NCI-H510A treated with DMSO at 0.1 percent for 48 hours (cell line): ENCODE results near the gene KIF25.

ENCODE experiments used
- DNase-seq: peaks from one replicate; lab custom pipeline; 2025; lab: John Stamatoyannopoulos, UW

KIF25 gene, protein sequence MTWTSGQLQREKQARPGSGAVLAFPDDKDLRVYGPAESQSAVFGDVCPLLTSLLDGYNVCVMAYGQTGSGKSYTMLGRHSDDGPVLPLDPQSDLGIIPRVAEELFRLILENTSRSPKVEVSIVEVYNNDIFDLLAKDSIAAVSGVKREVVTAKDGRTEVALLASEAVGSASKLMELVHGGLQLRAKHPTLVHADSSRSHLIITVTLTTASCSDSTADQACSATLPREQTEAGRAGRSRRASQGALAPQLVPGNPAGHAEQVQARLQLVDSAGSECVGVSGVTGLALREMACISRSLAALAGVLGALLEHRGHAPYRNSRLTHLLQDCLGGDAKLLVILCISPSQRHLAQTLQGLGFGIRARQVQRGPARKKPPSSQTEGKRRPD

DNA sequence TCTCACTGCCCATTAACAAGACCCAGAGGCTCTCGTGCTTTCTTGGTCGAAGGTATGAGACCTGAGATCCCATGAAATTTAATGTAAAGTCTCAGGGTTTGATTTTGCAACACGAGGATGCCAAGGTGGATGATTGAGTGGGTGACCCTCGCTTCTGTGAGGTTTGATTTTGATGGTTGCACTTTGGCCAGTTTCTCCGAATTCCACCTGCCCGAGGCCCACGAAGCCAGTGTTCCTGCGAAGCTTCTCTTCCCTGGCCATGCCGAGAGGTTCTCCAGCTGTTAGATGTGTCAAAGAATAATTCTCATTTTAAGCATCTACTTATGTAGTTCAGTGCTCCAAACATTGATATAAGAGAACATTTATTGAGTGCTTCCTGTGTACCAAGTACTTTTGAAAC lies at the start of gene KIF25:
KIF25 (plus strand) TSS at position 30 of the 400 bp plus-strand sequence. CDS start 31,915 bp downstream, outside the sequence.
- no peak for DNase-seq

DNA sequence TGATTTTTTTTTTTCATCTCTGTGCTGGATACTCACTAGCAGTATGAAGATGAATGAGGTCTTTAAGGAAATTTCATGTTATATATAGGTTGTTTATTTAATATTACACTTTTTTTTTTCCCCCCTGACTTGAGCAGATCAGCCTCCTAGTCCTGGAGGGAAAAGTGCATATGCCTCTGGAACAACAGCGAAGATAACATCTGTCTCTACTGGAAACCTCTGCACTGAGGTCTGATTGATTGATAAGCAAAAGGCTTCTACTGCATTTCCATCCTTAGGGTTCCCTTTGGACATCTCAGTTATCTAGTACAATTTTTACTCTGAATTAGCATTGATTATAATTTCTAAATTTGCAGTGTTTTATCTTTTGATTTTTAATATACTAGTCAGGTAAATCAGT lies 49.8 kb upstream of the KIF25 start:
- DNase-seq, result no peak

DNA sequence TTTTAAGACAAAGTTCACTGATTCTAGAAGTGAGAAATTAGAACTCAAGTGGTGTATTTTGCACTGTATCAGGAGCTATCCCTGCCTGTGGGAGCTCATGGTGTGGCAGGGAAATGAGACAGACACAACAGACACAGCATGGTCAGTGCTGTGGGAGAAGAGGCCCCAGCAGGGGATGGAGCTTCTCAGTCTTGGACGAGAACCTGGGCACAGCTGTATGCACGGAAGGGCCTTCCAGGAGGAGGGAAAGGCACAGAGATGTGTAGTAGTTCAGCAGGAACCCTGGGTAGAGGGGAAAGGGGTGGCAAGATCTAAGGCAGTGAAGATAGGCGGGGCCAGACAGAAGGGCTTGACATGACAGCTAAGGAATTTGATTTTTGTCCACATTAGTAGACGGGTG lies 48.8 kb upstream of the KIF25 start:
- no peak for DNase-seq

DNA sequence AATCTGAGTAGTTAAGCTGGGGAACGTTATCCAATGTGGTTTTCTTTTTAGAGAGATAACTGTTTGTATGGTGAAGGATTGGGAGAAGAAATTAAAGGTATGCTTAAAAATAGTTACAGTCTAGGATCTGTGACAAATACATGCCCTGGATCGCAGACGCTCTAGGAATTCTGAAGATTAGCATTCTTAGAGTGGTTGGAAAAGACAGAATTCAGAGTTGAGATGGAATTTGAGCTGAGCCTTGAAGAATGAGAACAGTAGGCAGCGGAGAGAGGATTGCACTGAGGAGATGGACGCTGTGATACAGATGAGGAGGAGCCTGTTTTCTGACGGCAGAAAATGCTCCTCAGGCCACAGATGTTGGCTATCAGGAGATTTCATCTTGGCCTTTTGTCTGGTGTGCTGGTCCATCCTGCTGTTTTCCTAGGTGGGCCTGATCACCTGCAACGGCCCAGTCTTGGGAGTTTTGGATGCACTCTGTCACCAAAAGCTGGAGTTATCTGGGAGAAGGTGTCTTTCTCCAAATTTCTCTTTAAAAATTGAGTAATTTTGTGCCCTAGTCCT lies 48.3 kb upstream of the KIF25 start:
- DNase-seq, result no peak

DNA sequence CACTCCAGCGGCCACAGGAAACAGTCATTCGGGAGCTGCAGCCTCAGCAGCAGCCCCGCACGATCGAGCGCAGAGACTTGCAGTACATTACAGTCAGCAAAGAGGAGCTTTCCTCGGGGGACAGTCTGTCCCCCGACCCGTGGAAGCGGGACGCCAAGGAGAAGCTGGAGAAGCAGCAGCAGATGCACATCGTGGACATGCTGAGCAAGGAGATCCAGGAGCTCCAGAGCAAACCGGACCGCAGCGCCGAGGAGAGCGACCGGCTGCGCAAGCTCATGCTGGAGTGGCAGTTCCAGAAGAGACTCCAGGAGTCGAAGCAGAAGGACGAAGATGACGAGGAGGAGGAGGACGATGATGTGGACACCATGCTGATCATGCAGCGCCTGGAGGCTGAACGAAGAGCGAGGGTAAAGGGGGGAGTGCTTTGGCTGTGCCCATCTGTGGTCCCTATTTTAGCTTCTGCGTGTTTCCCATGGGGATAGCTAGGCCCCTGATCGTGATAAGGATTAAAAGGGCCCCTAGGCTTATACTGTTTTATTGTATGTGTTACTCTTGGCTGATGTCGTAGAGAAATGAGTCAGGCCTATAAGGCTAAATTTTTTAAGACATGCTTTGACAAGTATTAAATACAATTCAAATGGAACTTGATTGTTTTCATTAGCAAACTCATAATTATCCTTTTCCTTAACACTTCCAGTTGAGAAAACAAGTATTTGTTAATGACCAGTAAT lies 45.5 kb upstream of the KIF25 start:
- no peak for DNase-seq

DNA sequence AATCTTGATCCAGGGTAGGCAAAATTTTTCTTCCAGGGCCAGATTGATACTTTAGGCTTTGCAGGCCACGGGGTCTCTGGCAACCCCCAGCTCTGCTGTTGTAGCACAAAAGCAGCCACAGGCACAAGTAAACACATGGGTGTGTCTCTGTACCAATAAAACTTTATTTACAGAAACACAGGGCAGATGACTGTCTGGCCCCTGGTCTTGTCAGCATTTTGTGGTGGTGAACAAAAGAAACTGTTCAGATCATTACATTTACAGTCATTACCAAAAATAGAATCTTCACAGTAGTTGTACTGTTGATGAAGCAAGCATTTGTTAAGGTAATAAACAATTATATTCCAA lies 45.0 kb upstream of the KIF25 start:
- no peak for DNase-seq

DNA sequence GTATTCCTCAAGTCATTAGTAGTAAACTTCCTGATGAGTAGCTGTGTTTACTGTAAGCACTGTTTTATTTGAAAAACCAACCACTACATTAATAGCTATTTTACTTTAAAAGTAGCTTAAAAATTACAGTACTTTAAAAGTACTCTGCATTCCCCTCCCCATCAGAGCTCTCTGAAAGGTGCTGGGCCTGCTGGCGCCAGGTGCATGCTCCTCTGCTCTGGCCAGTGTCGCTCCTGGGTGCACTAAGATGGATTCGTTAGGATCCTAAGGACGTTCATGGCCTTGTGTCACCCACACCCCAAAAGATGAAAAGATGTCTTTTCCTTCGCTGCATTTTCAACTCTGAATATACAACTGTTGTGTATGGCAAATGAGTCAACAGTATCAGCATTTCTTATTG lies 43.9 kb upstream of the KIF25 start:
- no peak for DNase-seq

DNA sequence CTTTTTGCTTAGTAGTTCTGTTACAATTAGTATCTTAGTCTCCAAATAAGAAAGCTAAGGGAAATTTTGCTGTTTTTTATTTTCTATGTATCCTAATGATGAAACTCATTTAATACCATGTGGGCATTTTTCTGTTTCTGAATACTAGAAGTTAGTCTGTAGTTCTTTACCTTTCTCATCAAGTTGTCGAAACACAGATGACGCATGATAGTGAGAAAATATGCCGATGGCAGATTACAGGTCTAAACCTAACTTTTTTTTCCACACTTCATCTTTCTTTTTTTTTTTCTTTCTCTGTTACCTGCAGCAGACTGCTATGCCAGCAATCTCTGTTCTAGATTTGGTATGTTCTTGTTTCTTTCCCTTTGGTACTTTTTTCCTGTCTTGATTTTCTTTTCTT lies 43.3 kb upstream of the KIF25 start:
- no peak for DNase-seq

DNA sequence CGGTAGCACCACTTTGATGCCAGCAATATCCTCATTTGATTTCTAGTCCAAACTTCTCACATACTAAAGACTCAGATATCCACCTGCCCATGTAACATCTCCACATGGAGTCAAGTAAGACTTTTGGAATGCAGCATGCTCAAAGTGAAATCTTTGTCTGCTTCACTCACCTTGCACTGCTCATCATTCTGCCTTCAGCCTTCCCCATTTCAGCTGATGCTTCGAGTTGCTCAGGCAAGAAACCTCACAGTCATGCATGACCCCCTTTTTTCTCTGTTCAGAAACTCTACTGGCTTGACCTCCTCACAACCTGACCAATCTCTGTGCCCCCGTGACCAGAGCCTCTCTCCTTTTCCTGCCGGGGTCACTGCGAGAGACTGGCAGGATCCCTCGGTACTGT lies 41.0 kb upstream of the KIF25 start:
- no peak for DNase-seq

DNA sequence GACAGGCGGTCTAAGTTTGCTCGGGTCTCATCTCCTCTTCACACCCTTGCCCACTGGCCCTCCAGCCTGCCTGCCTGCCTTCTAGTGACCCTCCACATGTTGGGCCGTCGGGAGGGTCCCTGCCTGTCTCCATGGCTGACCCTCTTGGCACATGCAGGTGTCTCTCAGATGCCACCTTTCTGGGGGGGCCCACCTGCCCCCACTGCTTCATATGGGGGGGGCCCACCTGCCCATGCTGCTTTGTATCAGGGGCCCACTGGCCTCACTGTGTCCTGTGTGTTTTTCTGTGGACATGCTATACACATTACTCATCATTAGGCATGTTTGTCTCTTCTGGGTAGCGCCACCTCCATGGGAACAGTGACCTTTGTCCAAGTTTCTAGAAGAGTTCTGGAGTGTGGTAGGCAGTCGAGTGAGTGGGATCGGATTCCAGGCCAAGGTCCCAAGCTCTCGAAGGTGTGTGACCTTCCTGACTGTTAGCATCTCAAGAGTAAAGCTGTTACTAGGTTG lies 40.4 kb upstream of the KIF25 start:
- DNase-seq, result no peak

DNA sequence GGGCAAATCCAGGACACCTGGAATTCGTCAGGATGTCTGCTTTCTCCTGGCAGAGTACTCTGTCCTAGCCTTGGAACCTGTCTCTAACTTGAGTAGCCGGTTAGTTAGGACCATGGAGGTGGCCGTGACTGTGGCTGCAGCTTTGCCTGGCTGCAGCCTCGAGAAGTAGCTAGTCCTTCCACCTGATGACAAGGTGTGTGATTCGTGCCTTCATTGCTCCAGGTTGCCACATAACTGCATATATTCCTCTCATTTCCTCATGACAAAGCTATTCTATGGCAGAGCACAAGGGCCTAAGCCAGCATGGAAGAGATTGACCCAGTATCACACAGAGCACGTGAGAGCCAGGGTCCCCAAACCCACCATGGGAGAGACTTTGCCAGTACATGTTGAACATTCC lies 39.8 kb upstream of the KIF25 start:
- no peak for DNase-seq

DNA sequence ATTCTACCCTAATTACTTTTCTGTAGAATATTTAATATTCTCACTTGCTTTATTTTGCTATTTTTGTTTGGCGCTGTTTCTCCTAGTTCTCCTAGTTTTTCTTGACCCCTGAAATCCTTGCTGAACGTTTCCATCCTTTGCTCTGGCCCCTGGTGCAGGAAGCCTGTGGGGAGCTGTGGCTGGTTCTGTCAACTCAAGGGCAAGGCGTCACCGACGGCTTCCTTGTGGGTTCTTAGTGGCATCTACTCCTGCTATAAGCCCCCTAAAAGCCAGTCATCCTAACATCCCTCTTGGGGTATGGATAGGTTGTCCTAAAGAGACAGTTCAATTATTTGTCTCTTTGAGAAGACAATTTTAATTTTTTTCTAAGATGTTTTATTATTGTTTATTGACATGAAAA lies 36.9 kb upstream of the KIF25 start:
- no peak for DNase-seq

DNA sequence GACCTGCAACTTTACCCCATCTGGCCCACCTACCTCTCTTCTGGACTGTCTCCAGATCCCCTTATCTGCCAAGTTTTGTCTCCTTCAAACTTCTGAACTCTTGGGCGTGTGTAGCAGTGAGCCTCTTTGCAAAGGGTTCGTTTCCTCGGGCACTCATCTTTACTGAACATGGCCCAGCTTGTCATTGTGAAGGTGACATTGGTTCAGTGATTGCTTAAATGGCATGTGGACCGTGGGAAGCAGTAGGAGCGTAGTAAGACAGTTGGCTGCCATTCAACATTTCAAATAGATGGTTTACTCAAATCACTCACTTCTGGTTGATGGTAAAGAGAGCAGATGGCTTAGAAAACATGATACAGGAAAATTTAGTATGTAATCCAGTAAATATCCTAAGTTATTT lies 34.8 kb upstream of the KIF25 start:
- no peak for DNase-seq

DNA sequence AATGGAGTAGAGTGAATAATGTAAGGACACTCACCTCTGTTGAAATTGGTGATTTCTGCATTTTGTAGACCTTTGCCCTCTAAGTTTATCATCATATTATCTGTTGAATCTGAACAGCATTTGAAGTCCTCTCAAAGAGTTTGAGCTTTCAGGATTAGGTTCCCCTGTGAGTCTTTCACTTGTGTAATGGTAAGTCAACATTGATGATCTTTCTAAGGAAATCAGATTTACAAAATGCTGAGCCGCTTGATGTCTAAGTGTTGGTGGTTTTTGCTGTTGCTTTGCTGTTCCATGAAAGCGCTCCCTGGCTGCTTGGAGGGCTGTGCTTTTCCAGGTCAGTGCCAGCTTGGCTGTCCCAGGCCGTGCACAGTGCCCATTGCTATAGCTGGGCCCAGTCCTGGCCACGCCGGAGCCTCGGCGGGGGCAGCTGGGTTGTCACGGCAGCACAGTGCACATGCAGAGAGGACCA lies 33.8 kb upstream of the KIF25 start:
- no peak for DNase-seq

DNA sequence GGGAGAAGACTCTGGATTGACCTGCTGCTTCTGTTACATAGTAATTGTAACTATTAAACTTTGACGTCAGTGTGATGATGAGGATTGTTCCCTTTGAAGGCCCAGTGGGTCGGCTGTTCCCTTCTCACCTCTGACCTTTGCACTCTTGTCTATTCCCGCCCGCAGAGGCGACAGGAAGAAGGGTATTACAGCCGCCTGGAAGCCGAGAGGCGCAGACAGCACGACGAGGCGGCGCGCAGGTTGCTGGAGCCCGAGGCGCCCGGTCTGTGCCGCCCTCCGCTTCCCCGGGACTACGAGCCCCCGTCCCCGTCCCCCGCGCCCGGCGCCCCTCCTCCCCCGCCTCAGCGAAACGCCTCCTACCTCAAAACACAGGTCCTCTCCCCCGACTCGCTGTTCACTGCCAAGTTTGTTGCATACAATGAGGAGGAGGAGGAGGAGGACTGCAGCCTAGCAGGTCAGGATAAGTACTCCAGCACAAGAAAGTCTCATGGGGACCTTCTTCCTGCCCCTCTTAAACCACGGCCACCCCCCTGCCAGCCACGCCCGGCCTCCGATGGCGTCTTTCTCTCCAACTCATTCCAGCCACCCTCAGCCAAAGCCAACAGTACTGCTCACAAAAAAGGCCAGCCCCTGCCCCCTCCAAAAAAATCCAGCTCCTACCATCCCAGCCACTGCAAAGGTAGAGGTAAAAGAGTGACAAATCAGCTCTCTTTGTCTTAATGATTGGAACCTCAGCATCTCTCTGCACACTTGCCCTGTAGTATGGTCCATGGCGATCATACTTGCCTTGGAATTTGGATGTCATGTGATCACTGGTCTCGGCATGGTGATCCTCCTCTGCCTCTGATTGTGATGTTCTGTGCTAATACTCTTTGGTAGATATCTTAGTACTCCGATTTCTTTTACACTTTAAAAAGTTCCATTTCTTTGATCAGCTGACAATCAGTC lies 31.6 kb upstream of the KIF25 start:
- DNase-seq, result no peak

DNA sequence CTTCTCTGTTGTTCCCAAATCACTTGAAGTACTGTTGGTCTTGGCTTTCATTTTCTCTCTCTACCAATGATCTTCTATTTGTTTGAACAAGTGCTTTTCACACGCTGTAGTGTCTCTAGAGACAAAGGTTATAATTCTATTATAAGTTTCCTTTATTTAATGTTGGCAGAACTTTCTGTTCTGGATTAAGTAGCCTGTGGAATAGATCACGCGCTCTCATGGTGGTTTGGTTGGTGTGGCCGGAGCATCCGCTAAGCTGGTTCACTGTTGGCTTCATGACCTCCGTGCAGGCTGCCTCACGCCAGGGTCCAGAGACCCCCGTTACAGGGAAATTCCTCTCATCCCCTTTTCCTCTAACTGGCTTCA lies 30.9 kb upstream of the KIF25 start:
- DNase-seq, result no peak

DNA sequence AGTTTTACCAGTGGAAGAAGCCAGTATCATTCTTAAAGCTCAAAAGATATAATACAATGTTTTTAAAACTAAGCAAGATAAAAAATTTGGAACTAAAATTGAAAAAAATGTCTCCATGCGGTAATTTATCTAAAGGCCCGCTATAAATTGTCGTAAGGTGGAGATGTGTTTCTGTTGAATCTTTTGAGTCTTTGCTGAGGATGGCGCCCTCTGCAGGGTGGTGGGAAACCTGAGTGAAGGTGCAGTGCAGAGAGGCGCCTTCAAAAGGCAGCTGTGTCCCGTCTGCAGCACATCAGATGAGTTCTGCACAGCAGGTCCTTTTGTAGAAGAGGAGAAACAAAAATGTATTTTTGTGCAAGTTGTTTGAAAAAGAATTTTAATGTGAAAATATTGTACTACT lies 29.4 kb upstream of the KIF25 start:
- no peak for DNase-seq

DNA sequence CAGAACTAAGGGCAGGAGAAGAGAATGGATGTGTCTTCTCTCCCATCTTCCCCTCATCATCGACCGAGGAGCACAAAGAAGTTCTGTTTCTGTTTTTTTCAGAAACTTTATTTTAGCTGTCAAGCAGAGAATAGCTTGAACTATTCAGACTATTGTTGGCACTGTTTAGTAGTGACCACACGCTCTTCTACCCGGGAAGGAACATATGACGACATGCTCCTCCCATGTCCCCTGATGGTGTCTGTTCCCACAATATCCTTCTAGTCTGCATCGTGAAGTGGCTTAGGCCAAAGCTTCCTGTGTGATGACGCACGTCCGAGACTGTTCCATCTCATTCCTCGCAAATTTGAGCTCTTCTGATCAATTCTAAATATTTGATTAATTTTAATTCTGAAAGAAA lies 27.2 kb upstream of the KIF25 start:
- DNase-seq, result no peak

DNA sequence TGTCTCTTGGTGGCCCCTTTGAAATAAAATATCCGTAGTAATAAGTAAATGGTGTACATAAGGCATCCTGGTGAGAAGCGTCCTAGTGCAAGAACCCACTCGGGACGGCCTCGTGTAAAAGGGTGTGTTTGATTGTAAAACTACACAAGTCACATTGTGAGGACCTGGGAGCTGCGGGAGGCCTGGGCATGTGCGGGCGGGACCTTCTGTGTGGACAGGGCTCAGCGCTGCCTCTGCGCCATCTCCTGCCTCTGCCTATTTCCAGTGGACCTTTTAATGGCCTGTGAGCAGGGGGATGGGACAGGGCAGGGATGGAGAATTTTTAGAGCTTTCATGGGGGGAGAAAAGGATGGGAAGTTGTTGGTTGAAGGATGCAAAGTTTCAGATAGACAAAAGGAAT lies 25.3 kb upstream of the KIF25 start:
- DNase-seq, result no peak

DNA sequence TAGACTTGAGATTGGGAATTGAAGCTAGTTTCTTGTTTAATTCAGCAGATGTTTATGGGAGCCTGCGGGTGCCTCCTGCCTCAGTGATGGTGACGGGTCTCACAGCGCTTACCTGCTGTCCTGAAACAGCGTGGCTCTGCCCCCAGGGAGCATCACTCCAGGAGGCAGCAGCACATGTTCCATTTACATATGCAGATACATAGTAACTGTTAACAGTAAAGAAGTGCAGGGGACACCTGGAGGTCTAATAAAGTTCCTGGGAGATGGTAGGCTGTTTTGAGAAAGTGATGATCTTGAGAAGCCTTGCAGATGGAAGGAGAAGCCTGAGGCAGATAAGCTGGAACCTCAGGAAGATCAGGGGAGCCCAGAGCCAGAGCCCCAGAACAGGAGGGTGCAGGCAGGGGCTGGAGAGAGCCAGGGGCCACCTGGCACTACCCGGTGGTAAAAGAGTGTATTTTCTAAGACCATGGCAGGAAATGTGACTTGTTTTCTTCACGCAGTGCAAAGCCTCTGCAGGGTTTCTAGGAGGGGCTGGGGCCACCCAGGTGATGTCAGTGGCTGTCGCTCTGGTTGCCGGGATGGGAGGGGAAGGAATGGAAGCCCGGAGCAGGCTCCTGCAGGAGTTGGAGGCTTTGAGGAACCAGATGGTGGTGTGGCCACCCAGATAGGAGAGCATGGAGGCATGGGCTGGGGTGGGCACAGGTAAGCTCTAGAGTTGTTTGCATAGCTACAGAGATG lies 24.2 kb upstream of the KIF25 start:
- DNase-seq, result no peak

DNA sequence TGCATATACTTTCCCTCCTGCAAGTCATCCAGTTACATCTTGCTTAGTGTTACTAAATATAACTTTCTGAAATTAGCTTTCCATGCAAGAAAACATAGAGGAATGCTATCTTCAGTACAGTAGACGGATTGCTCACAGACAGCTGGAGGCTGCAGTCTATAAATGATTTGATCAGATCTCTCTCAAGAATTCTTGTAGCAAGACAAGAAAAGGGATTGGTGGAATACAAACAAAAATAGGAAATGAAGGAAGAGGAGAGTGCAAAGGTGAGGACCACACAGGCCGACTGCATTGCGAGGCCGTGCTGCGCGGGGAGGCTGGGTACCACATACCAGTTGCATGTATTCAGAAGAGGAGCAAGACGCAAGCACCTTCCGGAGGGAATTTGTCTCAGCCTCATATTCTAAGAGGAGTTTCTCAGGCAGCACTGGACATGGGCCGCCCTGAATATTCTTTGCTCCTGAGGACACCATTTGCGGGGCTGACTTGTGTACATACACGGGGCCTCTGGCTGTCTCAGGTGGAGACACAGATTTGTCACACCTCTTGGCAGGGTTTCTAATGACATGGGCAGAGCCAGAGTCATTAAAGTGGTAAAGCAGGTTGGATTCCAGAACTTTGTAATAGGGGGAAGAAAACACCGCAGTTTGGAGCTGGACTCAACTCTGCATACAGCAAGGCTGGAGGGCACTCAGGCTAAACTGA lies 22.7 kb upstream of the KIF25 start:
- DNase-seq, result no peak
